Thyroid gland (tissue), 4 donors: ENCODE data around the gene SVOPL. TPM values are rescaled to one million over a fixed set of nuclear protein-coding genes. Genes with fewer than 3 reads are reported as not detected.

Experiments
- DNase-seq, 2 donors: peaks; one replicate each; pipeline ENCODE4 v3.0.0-alpha.2; 2019
- H3K27ac ChIP-seq, 3 donors: fragments of 200-600 bp; sonication (generic); 1 replicate in 2 of 3; 2 replicates in 1 of 3; pipeline ENCODE4 v1.5.1; 2016 to 2019; ENCODE audit warnings: mild to moderate bottlenecking in 1 of 3, moderate library complexity in 1 of 3
- H3K27me3 ChIP-seq: fragments of 200-600 bp; sonication (generic); one replicate; pipeline ENCODE4 v1.5.1; 2019
- H3K36me3 ChIP-seq, 2 donors: fragments of 200-600 bp; sonication (generic); one replicate each; pipeline ENCODE4 v1.5.1; 2016 to 2019
- H3K4me1 ChIP-seq, 2 donors: fragments of 200-600 bp; sonication (generic); one replicate each; pipeline ENCODE4 v1.5.1; 2017 to 2019
- H3K4me3 ChIP-seq, 3 donors: fragments of 200-600 bp; sonication (generic); replicated peaks in 1 of 3; 1 replicate in 2 of 3; 2 replicates in 1 of 3; pipeline ENCODE4 v1.5.1; 2016; ENCODE audit warnings: mild to moderate bottlenecking in 1 of 3
- H3K9me3 ChIP-seq: fragments of 200-600 bp; sonication (generic); one replicate; pipeline ENCODE4 v1.5.1; 2017
- CTCF ChIP-seq, 6 experiments: fragments of 200-600 bp in 3 of 6; fragments of 450-650 bp in 3 of 6; sonication (generic) in 3 of 6; IDR thresholded peaks; one replicate each; pipeline ENCODE4 v1.5.1; 2016 to 2019; ENCODE audit warnings: antibody characterized with exemption in 6 of 6, mild to moderate bottlenecking in 2 of 6, inconsistent platforms in 1 of 6, moderate library complexity in 1 of 6
- POLR2A ChIP-seq, 2 donors: fragments of 450-650 bp; IDR thresholded peaks; one replicate each; pipeline ENCODE4 v1.6.1; 2017; ENCODE audit warnings: antibody characterized with exemption in 2 of 2, mild to moderate bottlenecking in 2 of 2, moderate library complexity in 1 of 2
- WGBS, 2 donors: methylation state at CpG; one replicate each; pipeline ENCODE4 v1.1.5; 2017; 5-methylcytosine and 5-hydroxymethylcytosine counted together
- intact Hi-C: fragments of 100-400 bp; cut with DNase I; formaldehyde crosslinking; loops from one replicate; pipeline ENCODE4 v1.15.1; 2023
- total RNA-seq, 4 donors: library from RNA; depleted of rRNA; stranded (reverse); fragments of >200 nt; gene quantifications; one replicate each; pipeline ENCODE4 v1.2.3, GENCODE V29; 2016

SVOPL gene
- total RNA-seq, 4 donors from 2014 or later, result 0.10 TPM; not detected in 3

GRCh38 chr7:138654616-138655015, 46.5 kb downstream of the SVOPL start:
- no peak for DNase-seq
- 82 to 92% methylated on average over 5 of the region's 5 CpGs for WGBS, 2 donors
- TF ChIP-seq CTCF (IDR thresholded peaks at IDR 0.05) (no peak), POLR2A (IDR thresholded peaks at IDR 0.05) (no peak)
- H3K9me3 ChIP-seq, result no peaks in the 10 kb centered on the region
- H3K4me3 ChIP-seq, result no peak overlapping the region
- no peaks in the 10 kb centered on the region for H3K27me3 ChIP-seq
- H3K27ac ChIP-seq, result no peak overlapping the region
- intact Hi-C loops, result no loop called here
- no peaks in the 10 kb centered on the region for H3K4me1 ChIP-seq
- H3K36me3 ChIP-seq, result no peaks in the 10 kb centered on the region

DNA sequence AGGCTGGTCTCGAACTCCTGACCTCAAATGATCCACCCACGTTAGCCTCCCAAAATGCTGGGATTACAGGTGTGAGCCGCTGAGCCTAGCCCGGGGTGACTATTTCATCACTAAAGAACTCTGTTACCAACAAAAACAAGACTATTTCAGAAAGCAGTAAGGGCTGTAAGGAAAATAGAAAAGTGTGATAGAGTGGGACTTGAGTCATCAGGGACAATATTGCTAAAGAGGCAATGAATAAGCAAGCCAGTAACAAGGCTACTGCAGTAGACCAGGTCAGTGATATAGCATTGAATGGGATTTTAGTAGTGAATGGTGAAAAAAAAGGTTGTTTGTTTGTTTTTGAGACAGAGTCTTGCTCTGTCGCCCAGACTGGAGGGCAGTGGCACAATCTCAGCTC, 51.7 kb downstream of the SVOPL start:
- WGBS, 2 donors, result 92 to 94% methylated on average over 5 of the region's 5 CpGs
- Histone ChIP-seq H3K36me3 (no peaks in the 10 kb centered on the region), H3K27me3 (no peaks in the 10 kb centered on the region), H3K4me3 (no peak overlapping the region), H3K4me1 (no peaks in the 10 kb centered on the region), H3K27ac (no peak overlapping the region), H3K9me3 (no peaks in the 10 kb centered on the region)
- TF ChIP-seq POLR2A (IDR thresholded peaks at IDR 0.05), result no peak
- no peak for TF ChIP-seq CTCF (IDR thresholded peaks at IDR 0.05)
- intact Hi-C loops, result no loop called here
- no peak for DNase-seq

- H3K27me3 ChIP-seq, result no peaks in the 10 kb centered on the region
- no peaks in the 10 kb centered on the region for H3K4me1 ChIP-seq
- TF ChIP-seq CTCF (IDR thresholded peaks at IDR 0.05) (no peak), POLR2A (IDR thresholded peaks at IDR 0.05) (no peak)
- no peak overlapping the region for H3K27ac ChIP-seq
- no peak for DNase-seq
- intact Hi-C loops, result no loop called here
- H3K9me3 ChIP-seq, result no peaks in the 10 kb centered on the region
- no peaks in the 10 kb centered on the region for H3K36me3 ChIP-seq
- 90 to 94% methylated on average over 7 of the region's 7 CpGs for WGBS, 2 donors
- no peak overlapping the region for H3K4me3 ChIP-seq
Measured at GRCh38 chr7:138645284-138645683, 55.9 kb downstream of the SVOPL start.

DNA sequence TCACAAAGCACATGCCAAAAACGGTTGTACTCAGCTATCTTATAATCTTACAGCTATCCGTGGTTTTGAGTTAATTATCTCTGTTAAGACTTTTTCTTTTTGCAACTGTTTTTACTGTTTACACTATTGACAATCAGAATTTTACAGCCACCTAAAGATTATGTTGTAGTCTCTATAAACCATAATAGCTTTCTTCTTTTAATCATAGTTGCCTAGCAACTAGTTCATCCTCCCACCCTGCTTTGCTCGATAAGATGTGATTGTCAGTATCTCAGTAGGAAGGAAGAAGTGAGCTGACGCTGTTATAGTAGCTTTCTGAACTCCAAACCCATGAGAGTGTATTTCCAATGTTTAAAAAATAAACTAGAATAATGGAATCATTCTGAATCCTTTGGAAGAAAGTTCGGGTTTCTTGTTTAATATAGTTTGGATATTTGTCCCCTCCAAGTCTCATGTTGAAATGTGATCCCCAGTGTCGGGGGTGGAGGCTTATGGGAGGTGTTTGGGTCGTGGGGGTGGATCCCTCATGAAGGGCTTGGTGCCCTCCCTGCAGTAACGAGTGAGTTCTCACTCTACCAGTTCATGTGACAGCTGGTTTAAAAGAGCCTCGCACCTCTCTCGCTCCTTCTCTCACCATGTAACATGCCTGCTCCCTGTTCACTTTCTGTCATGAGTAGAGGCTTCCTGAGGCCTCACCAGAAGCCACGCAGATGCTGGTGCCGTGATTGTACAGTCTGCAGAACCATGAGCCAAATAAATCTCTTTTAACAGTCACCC, 68.1 kb downstream of the SVOPL start:
- Histone ChIP-seq H3K27ac (no peak overlapping the region), H3K27me3 (no peaks in the 10 kb centered on the region), H3K4me3 (no peak overlapping the region), H3K36me3 (no peaks in the 10 kb centered on the region), H3K9me3 (no peaks in the 10 kb centered on the region), H3K4me1 (no peaks in the 10 kb centered on the region)
- WGBS, 2 donors, result 72 to 77% methylated on average over 12 of the region's 12 CpGs
- no peak for TF ChIP-seq CTCF (IDR thresholded peaks at IDR 0.05)
- no peak for TF ChIP-seq POLR2A (IDR thresholded peaks at IDR 0.05)
- DNase-seq, result no peak
- intact Hi-C loops, result no loop called here

- no peak for TF ChIP-seq POLR2A (IDR thresholded peaks at IDR 0.05)
- TF ChIP-seq CTCF (IDR thresholded peaks at IDR 0.05), result no peak
- Histone ChIP-seq H3K4me1 (no peaks in the 10 kb centered on the region), H3K4me3 (no peak overlapping the region), H3K27me3 (no peaks in the 10 kb centered on the region), H3K36me3 (no peaks in the 10 kb centered on the region), H3K27ac (no peak overlapping the region), H3K9me3 (no peaks in the 10 kb centered on the region)
- WGBS, 2 donors, result 87 to 88% methylated on average over 2 of the region's 2 CpGs
- intact Hi-C loops, result no loop called here
- no peak for DNase-seq
Measured at GRCh38 chr7:138632384-138632783, 68.8 kb downstream of the SVOPL start.
